ENCODE results near the gene GRIPAP1.

The GRIPAP1 gene, protein sequence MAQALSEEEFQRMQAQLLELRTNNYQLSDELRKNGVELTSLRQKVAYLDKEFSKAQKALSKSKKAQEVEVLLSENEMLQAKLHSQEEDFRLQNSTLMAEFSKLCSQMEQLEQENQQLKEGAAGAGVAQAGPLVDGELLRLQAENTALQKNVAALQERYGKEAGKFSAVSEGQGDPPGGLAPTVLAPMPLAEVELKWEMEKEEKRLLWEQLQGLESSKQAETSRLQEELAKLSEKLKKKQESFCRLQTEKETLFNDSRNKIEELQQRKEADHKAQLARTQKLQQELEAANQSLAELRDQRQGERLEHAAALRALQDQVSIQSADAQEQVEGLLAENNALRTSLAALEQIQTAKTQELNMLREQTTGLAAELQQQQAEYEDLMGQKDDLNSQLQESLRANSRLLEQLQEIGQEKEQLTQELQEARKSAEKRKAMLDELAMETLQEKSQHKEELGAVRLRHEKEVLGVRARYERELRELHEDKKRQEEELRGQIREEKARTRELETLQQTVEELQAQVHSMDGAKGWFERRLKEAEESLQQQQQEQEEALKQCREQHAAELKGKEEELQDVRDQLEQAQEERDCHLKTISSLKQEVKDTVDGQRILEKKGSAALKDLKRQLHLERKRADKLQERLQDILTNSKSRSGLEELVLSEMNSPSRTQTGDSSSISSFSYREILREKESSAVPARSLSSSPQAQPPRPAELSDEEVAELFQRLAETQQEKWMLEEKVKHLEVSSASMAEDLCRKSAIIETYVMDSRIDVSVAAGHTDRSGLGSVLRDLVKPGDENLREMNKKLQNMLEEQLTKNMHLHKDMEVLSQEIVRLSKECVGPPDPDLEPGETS

DNA sequence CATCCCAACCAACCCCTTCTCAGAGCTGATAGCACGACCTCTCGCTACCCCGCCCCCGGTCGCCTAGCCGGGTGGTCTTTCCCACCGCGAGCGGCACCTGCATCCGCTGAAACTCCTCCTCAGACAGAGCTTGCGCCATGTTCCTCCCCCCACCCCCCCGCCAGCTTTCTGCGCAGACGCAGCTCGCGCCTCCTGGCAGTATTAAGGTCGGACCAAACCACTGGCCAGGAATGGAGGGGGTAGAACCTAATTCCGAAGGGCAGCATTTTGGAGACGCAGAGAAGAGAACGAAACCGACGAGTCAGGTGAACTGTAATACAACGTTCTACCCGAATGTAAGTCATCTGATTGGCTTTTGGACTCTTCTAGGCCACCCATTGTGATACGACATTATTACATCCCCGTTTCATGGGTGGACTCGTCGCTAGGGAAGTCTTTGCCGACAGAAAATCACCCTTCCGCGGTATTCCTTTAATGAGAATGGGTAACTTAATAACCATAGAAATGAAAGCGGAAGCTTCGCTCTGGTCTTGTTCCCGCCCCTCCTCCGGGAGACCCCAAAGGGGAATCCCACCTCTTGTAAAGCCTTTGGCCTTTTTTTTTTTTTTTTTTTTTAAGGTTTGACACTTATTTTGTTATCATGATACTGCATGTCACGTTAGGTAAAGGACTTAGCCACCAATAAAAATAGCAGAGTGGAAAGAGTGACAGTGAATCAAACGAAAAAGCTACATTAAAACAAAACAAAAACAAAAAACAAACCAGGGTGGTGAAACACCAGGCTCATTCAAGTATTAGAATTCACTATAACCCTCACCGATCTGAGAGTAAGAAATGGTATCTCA is at the start of gene GRIPAP1:
GRIPAP1 (minus strand) TSS at position 174 of the 845 bp plus-strand sequence; CDS start at position 139, 35 bp downstream.
- DNase-seq = peak; percentile 67 to 87 (median 82)

DNA sequence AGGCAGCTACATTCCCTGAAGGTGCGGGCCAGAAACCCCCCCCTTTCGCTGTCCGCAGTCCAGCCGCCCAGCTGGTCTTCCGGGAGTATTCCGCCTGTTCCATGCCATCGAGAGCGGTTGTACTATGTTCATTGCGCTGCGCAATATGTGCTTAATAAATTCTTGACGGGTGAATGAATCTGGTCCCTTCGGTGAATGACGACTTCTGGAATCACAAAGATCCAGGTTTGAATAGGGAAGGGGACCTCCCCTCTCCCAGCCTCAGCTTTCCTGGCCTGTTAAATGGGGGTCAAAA is 41.9 kb upstream of the GRIPAP1 start:
- no peak for DNase-seq

DNA sequence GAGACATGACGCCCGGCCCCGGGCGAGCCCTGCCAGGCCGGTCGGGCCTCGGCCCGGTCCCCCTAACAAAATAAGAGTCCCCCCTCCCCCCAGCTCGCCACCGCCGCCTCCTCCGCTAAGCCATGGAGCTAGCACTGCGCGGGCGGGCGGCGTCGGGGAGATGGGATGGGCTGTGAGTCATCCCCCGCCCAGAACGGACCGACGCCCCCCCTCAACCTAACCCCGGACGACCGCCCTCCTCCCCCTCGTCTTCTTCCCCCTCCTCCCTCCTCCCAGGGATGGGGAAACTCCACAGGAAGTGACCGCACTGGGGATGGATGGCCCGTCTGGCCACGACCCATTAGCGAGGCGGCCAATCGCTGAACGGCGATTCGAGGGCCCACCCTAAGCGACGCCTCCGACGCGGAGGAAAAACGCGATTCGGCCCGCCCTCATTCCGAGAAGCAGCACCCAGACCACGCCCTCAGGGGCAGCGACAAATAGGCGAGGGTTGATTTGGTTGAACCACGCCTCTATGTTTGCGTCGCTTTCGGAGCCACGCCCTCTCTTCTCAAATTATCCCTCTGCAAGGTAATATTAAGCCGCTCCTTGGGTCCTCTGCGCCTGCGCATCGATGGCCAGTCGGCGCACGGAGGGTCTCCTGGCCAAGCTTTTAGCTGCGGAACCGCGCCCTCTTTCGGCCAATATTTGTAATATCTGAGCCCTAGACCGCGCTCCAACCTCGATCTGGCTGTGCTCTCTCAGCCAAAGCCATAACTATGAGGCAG is 41.3 kb upstream of the GRIPAP1 start, which contains the start of gene TFE3:
TFE3 (minus strand) TSS at position 138 of the 767 bp plus-strand sequence; CDS start at position 7, 131 bp downstream.
- DNase-seq = peak; percentile 85 to 97 (median 90)

DNA sequence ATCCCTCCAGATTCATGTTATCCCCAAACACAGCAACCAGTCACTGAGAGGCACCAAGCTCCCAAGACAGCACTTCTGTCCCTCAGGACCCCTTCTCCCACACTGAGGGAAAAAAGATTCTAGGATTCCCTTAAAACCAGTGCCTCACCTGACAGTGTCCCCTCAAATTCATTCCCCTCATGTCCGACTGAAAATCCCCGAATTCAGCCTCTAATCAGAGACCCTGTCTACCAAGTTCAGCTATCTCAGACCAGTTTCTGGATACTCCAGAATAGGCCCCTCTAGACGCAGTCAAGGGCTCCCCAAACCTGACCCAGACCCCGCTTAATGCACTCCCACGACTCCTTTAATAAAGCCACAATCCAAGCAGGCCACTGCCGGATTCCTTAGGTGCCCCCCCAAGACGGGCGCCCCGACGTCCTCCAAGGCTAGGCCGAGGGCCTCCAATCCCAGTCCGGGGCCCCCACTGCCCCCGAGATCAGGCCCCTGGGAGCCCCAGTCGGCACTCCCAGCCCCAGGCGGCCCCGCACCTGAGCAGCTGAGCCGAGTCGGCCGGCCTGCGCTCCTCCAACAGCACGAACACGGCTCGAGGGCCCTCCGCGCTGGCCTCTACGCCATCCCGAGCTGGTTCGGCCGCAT is 40.6 kb upstream of the GRIPAP1 start:
- DNase-seq = peak in 1 of 6 experiments; percentile 18

DNA sequence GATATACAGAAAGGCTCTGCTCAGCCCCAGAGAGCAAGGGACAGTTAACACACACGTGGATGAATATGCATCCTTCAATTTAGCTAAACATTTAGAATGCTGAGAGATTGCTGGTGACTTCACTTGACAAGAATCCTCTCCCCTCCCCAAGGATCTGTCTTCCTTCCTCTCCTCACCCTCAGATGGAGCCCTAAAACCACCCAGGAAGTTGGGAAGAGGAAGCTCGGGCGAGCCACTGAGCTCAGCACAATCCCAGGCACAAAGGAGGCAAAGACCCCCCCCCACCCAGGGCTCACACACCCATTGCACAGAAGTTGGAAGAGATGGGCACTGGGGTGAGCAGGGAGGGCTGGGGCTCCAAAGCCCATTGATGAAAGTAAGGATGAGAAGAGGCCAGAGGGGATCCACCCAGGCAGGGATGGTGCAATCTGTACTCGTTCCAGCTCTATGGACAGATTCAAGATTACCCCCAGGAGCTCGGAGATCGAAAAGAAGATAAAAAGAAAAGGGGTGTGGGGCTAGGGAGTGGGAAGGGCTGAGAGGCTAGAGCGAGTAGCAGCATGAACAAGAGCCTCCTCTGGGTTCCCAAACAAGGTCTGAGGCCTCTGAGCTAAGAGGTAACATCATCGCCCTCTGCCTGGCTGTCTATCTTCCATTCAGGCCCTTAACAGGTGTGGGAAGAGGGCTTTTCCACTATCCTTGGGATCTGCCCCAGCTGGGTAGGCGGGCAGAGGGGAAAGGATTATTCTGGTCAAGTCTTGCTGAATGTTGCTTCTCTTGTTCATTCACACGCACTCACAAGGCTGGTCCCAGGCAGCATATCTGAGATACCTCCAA is 39.9 kb upstream of the GRIPAP1 start:
- DNase-seq = no peak

DNA sequence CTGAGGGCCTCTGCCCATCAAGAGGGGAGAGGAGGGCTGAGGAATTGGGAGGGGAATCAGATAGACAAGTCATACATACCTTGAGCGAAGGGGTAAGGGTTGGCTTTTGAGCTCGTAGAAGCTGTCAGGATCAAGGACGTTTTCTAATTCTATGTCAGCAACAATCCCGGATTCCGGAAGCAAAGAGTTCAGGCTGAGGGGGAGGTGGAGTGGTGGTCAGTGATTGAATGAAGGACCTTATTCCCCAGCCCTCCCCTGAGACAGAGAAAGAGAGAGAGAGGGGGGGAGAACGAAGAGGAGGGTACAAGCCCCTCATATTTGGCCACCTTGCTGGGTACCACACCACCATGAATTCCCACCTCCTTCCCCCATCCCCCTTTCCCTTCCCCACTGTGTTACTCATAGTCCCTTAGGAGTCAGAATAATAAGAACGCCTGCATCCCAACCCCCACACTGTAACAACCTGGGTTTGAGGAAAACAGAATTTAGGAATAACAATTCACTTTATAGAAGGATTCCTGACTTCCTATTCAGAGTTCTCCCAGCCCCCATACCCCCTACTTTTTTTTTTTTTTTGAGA is 38.4 kb upstream of the GRIPAP1 start:
- no peak for DNase-seq

DNA sequence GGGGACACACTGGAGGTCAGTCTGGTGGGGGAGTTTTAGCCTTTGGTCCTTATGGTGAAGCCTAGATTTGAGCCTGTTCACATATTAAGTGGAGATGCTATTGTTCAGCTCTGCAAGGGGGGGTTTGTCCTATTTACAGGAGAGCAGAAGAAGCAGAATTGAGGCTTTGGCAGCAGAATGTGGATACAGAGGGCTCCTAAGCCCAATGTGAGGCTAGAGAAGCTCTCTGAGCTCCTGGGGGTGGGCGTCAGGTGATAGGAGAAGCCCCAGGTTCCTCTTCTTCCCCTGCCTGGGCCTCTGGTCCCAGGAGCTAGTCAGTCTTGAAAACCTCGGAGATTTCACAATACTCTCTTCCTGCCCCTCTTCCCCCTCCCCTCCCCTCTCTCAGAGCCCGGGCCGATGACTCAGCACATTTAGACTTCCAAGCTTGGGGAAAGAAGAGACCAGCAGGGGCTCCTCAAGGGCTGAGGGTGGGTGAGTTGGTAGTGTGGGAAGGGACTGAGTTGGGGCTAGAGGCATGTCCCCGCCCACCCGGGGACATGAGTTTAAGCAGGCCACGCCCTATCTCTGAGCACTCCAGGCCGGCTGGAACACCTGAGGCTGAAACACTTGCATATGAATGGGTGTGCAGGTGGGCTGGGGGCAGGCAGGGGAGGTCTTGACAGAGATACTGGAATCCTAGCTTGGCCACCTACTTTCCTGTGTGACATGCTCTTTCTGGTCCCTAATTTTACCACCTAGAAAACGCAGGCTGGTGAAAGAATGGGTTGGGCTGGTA is 37.7 kb upstream of the GRIPAP1 start:
- peak in 1 of 6 experiments; percentile 22 for DNase-seq

DNA sequence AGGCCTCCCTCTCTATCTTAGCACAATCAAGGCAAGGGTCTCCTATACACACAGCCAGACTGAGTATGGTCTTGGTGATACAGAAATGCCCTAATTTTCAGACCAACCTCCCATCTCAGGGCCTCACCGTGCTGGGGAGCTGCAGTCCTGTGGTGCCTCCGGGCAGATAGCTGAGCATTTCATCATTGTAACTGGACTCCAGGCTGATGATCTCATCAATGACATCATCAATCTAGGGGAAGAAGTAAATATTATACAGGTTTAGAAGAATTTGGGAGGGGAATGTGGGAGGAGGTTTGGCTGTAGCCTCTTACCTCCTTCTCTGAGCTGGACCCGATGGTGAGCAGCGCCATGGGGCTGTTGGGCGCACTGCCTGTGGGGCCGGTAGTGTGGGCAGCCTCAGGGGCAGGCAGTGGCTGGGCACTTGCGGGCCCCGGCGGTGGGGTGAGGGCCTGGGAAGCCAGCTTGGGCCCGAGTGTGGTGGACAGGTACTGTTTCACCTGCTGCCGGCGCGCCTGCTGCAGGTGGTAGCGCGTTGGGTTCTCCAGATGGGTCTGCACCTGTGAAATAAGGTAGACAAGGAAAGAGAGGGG is 35.9 kb upstream of the GRIPAP1 start:
- DNase-seq = no peak

DNA sequence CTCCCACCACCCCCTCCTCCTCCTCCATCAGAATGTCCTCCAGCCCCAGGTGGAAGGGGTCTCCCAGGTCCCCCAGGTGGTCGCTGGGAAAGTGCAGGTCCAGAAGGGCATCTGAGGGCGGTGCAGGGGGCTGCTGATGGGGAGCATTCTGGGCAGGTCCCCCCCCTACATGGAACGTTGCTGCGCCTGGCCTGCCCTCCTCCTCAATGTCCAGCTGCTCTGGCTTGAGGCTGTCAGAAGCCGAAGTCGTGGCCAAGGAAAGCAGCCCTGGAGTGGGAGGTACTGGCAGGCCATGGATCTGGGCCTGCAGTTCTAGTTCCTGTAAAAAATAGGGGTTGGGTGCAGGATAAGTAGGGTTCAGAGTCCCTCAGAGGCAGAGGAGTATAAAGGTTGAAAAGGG is 28.2 kb upstream of the GRIPAP1 start:
- no peak for DNase-seq

DNA sequence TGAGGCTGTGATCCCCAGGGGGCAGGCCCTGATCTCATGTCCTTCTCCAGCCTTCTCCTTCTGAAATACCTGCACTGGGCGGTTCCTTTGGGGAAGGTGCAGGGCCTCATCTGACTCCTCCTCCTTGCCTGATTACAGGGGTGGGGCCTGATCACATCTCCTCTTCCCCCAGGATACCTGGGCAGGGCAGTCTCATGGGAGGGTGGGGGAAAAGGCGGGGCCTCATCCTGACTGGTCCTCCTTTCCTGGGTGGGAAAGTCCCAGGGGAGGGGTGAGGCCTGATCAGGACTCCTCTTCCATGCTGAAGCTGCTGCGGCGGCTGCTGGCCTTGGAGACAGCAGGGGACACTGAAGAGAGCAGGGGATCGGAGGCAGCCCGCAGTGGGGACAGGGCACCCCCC is 27.8 kb upstream of the GRIPAP1 start:
- no peak for DNase-seq

DNA sequence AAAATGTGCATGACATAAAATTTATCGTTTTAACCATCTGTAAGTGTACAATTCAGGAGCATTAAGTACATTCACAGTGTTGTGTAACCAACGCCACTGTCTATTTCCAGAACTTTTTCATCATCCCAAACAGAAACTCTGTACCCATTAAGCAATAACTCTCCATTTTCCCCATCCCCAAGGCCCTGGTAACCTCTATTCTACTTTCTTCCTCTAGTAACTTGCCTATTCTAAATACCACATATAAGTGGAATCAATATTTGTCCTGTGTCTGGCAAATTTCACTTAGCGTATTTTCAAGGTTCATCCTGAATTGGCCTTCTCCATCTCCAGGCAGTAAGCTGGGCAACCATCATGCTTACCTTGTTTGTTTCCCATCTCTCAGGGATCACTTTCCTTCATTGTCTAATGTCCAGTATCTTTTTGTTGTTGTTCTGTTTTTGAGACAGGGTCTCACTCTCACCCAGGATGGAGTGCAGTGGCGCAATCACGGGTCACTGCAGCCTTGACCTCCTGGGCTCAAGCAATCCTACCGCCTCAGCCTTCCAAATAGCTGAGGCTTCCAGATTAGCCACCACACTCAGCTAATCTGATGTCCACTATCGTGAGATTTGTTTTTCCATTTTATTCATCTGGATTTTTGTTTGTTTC is 17.7 kb upstream of the GRIPAP1 start:
- DNase-seq = no peak

DNA sequence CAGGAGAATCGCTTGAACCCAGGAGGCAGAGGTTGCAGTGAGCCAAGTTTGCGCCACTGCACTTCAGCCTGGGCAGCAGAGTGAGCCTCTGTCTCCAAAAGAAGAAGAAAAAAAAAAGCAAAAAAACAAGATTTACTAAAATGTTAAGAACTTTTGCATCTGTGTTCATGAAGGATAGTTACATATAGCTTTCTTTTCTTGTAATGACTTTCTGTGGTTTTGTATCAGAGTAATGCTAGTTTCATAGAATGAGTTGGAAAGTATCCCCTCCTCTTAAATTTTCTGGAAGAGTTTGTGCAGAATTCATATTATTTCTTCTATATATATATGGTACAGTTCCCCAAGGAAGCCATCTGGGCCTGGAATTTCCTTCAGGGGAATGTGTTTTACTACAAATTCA is 17.0 kb upstream of the GRIPAP1 start:
- no peak for DNase-seq

DNA sequence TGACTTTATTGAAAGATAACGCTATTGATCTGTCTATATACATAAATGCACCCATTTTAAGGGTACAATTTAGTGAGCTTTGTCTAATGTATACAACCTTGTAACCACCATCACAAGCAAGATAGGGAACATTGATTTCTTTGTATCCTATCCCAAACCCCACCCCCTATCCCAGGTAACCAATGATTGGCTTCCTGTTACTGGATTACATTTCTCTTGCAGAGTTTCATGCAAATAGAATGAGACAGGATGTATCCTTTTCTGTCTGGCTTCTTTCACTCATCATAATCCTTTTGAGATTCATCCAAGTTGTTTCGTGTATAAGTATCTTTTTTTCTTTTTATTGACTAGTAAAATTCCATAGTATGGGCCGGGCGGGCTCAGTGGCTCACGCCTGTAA is 1.6 kb upstream of the GRIPAP1 start:
- DNase-seq = no peak

DNA sequence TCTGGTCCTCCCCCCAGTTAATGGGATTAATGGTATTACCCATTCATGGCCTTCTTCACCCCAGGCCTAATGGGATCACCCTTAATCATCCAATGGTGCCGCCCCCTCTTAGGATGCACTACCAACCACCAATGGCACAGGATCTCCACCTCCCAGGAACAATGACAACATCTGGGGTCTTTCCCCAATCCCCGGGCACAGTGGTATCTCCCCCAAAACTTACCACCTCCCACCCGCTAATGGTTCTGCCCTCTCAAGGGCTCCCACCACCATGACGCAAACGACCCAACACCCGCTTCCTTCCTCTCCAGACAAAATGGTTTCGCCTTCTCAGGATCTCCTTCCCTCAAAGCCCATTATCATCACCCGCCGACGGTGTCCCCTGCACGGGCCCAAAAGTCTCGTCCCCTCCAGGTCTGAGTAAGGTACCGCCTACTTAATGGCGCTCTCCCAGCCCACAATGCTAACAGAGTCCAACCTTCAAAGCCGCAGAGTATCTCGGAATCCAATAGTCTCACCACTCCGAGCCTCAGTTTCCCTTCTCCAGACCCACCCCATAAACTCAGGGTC is 458 bp downstream of the GRIPAP1 start:
- peak in 5 of 6 experiments; percentile 36 to 64 (median 46) for DNase-seq

DNA sequence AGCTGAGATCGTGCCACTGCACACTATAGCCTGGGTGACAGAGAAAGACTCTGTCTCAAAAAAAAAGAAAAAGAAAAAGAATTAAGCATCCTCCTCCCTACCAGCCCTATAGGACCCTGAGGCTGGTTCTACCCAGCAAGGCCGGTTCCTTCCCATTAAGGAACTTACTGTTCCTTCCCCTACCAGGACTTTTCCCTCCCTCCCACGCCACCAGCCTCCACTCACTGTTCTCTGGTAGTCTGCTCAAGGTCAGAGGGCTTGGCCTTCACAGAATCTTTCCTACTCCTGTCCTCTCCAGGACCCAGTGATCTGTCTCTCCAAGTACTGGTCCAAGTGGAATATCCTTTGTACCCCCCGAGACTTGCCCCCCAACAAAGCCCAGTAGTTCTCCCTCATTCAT is 1.4 kb downstream of the GRIPAP1 start:
- DNase-seq = no peak

DNA sequence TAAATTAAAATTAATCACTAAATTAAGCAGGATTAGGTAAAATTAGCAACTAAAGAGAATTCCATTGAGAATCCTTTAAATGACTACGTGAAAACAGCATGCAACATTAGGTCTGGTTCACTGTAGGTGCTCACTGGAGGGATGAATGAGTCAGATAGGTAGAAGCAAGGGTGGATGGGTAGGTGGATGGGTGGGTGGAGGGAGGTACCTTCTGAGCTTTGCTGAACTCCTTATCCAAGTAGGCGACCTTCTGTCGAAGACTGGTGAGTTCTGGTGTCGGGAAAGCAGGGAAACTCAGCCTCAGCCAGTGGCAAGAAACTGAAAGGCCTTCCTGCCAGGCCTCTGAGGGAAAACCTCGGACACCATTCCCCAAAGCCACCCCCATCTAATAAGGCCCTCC is 3.0 kb downstream of the GRIPAP1 start:
- DNase-seq = no peak

DNA sequence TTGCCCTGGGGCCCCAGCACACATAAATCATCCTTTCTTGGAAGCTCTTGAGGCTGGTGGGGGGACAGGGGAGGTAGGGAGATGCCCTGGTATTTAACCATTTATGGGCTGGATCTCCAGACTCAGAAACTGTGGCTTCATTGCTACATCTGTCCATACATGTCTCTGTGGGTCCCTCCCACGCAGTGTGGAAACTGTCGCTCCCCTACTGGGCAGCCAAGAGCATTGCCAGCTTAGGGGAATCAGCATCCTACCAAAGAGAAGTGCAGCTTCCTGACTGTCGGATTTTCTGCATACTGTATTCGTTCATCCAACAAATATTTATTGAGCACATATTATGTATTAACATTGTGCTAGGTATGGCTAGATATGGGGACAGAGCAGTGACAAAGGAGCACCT is 3.7 kb downstream of the GRIPAP1 start:
- no peak for DNase-seq

DNA sequence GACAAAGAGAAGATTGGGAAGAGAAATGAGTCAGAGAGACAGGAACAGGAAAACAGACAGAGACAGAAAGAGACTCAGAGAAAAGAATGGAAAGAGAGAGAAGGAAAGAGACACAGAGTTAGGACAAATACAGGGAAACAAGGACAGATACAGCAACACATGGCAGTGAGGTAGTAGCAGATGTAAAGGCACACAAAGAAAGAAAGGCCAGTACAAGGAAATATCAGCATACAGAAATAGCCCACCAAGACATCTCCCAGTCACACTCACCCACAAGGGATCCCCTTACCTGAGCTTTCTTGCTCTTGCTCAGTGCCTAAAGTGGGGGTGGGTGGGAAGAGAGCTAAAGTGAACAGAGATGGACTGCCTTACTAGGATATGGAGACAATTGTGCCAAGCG is 4.2 kb downstream of the GRIPAP1 start:
- DNase-seq = no peak
